ENCODE data around the gene YBEY. TPM values are rescaled to one million over a fixed set of nuclear protein-coding genes. Genes with fewer than 3 reads are reported as not detected.

The YBEY gene
- total RNA-seq, 2 experiments from 2014 or later = 10.6 to 14.8 TPM

DNA sequence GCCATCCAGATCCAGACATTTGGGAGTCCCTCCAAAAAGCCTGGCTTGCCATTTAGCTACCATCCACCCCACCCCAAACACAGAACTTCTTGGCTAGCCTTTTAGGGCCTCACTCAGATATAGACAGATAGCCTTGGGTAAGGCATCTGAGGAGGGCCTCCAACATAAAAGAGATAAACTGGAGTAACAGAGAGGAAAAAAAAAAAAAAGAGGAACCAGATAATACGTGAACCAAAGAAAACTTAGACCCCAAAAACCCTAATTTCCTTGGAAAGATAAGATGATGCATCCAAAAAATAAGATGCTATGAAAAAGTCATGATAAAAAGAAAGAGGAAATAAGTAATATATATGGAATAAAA, 37.7 kb upstream of the YBEY start:
- Histone ChIP-seq H3K27me3 (ENCODE audit: control insufficient read depth in 1 of 2, insufficient read depth in 2 of 2, low read length in 2 of 2) (no peaks in the 10 kb centered on the region), H3K36me3 (ENCODE audit: insufficient read depth, low read length) (peaks cover 94% of the 10 kb centered on the region), H3K4me3 (ENCODE audit: low read length) (no peak overlapping the region), H3K9me3 (ENCODE audit: control insufficient read depth in 1 of 2, insufficient read depth in 1 of 2, low read length in 2 of 2) (no peaks in the 10 kb centered on the region), H3K4me1 (ENCODE audit: insufficient read depth, low read length) (peaks cover 11% of the 10 kb centered on the region), H3K27ac (ENCODE audit: low read depth in 1 of 2, low read length in 2 of 2) (no peak overlapping the region)
- Mint-ChIP-seq H3K36me3 (ENCODE audit: low read depth) (peaks cover 87% of the 10 kb centered on the region), H3K4me1 (ENCODE audit: low read depth) (peaks cover 19% of the 10 kb centered on the region), H3K4me3 (no peak overlapping the region), H3K27ac (no peak overlapping the region), H3K27me3 (no peaks in the 10 kb centered on the region), H3K9me3 (no peaks in the 10 kb centered on the region)
- ChIA-PET POLR2A (no interaction called here), CTCF (no interaction called here)
- TF ChIP-seq, protein P1, sequence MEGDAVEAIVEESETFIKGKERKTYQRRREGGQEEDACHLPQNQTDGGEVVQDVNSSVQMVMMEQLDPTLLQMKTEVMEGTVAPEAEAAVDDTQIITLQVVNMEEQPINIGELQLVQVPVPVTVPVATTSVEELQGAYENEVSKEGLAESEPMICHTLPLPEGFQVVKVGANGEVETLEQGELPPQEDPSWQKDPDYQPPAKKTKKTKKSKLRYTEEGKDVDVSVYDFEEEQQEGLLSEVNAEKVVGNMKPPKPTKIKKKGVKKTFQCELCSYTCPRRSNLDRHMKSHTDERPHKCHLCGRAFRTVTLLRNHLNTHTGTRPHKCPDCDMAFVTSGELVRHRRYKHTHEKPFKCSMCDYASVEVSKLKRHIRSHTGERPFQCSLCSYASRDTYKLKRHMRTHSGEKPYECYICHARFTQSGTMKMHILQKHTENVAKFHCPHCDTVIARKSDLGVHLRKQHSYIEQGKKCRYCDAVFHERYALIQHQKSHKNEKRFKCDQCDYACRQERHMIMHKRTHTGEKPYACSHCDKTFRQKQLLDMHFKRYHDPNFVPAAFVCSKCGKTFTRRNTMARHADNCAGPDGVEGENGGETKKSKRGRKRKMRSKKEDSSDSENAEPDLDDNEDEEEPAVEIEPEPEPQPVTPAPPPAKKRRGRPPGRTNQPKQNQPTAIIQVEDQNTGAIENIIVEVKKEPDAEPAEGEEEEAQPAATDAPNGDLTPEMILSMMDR (IDR thresholded peaks at IDR 0.05) = no peak
- DNase-seq (no peak), ATAC-seq (ENCODE audit: poor library complexity) (no peak)
- intact Hi-C loops (cut with DNase I, micrococcal nuclease) = no loop called here

DNA sequence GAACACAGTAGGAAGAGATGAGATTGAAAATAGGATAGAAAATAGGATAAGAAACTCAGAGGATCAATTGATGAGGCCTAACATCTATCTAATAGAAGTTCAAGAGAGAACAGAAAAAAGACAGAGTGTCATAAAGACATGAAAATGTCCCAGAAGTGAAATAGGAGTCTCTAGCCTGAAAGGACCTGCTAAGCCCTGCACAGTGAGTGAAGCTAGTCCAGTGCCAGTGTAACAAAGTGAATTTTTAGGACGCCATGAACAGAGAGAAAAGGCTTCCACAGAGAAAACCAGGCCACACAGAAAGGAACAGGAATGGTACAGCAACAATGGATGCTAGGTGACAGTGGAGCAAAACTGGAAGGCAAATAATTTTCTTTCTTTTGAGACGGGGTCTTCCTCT, 37.3 kb upstream of the YBEY start:
- Mint-ChIP-seq H3K4me3 (no peak overlapping the region), H3K36me3 (ENCODE audit: low read depth) (peaks cover 87% of the 10 kb centered on the region), H3K4me1 (ENCODE audit: low read depth) (peaks cover 23% of the 10 kb centered on the region), H3K9me3 (no peaks in the 10 kb centered on the region), H3K27ac (no peak overlapping the region), H3K27me3 (no peaks in the 10 kb centered on the region)
- TF ChIP-seq, protein P1 (IDR thresholded peaks at IDR 0.05) = no peak
- H3K4me1 ChIP-seq (ENCODE audit: insufficient read depth, low read length) = peaks cover 15% of the 10 kb centered on the region
- no peak for ATAC-seq (ENCODE audit: poor library complexity)
- ChIA-PET CTCF (no interaction called here), POLR2A (no interaction called here)
- H3K4me3 ChIP-seq (ENCODE audit: low read length) = no peak overlapping the region
- DNase-seq = no peak
- no peak overlapping the region for H3K27ac ChIP-seq (ENCODE audit: low read depth in 1 of 2, low read length in 2 of 2)
- H3K36me3 ChIP-seq (ENCODE audit: insufficient read depth, low read length) = peaks cover 94% of the 10 kb centered on the region
- no peaks in the 10 kb centered on the region for H3K9me3 ChIP-seq (ENCODE audit: control insufficient read depth in 1 of 2, insufficient read depth in 1 of 2, low read length in 2 of 2)
- intact Hi-C loops (cut with DNase I, micrococcal nuclease) = no loop called here
- no peaks in the 10 kb centered on the region for H3K27me3 ChIP-seq (ENCODE audit: control insufficient read depth in 1 of 2, insufficient read depth in 2 of 2, low read length in 2 of 2)

DNA sequence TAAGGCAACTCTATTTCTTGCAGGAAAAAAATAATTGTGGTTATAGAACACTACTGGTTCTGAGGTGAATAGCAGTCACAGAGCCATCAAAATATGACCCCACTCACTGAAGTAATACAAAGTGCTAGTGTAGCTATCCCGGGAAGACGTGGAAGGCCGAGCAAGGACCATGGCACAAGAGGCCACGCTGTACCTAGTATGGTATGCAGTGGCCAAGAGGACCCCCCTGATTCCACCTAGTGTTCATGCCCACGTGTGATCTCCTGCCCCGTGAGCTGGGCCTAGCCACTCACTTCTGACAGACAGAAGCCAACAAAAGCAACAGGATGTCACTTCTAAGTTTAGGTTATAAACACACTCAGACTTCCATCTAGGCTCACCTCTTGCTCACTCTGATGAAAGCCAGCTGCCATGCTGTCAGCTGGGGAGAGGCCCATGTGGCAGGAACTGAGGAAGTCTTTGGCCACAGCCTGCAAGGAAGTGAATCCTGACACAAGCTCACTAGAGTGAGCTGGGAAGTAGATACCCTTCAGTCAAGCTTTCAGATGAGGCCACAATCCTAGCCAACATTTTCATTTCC, 35.9 kb upstream of the YBEY start:
- DNase-seq (peak in 1 of 14 experiments; percentile 18), ATAC-seq (ENCODE audit: poor library complexity) (no peak)
- Mint-ChIP-seq H3K9me3 (no peaks in the 10 kb centered on the region), H3K36me3 (ENCODE audit: low read depth) (peaks cover 89% of the 10 kb centered on the region), H3K4me1 (ENCODE audit: low read depth) (peaks cover 37% of the 10 kb centered on the region), H3K27ac (peak overlapping the region; percentile 69), H3K27me3 (no peaks in the 10 kb centered on the region), H3K4me3 (no peak overlapping the region)
- Histone ChIP-seq H3K4me1 (ENCODE audit: insufficient read depth, low read length) (peaks cover 24% of the 10 kb centered on the region), H3K27ac (ENCODE audit: low read depth in 1 of 2, low read length in 2 of 2) (no peak overlapping the region), H3K27me3 (ENCODE audit: control insufficient read depth in 1 of 2, insufficient read depth in 2 of 2, low read length in 2 of 2) (no peaks in the 10 kb centered on the region), H3K36me3 (ENCODE audit: insufficient read depth, low read length) (peaks cover 94% of the 10 kb centered on the region), H3K9me3 (ENCODE audit: control insufficient read depth in 1 of 2, insufficient read depth in 1 of 2, low read length in 2 of 2) (no peaks in the 10 kb centered on the region), H3K4me3 (ENCODE audit: low read length) (no peak overlapping the region)
- TF ChIP-seq, protein P1 (IDR thresholded peaks at IDR 0.05) = no peak
- intact Hi-C loops (cut with DNase I, micrococcal nuclease) = no loop called here
- ChIA-PET POLR2A (no interaction called here), CTCF (no interaction called here)
